ENCODE data around the gene FCF1.

DNA sequence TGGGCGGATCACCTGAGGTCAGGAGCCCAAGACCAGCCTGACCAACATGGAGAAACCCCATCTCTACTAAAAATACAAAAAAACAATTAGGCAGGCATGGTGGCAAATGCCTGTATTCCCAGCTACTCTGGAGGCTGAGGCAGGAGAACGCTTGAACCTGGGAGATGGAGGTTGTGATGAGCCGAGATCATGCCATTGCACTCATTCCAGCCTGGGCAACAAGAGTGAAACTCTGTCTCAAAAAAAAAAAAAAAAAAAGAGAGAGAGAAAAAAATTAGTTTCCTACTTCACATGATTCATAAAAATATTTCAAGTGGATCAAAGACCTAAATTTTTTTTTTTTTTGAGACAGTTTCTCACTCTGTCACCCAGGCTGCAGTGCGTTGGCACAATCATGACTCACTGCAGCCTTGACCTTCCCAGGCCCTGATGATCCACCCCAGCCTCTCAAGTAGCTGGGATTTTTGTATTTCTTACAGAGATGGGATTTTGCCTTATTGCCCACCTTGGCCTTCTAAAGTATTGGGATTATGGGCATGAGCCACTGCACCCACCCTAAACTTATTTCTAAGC, 24.9 kb downstream of the FCF1 start:
- TF ChIP-seq ZNF232 (CRISPR knock-in tag; IDR thresholded peaks at IDR 0.05), result no peak
- no peak for TF ChIP-seq TEAD4 (CRISPR knock-in tag; IDR thresholded peaks at IDR 0.05)
